ENCODE measurements around the gene PTPA. TPM values are rescaled to one million over a fixed set of nuclear protein-coding genes. Genes with fewer than 3 reads are reported as not detected.
A peak's percentile ranks its signal among the peaks of the same experiment; 100 is the strongest.

PTPA gene
- total and polyA plus RNA-seq, 10 donors: 38.8 to 107 (median 88.5) TPM

DNA sequence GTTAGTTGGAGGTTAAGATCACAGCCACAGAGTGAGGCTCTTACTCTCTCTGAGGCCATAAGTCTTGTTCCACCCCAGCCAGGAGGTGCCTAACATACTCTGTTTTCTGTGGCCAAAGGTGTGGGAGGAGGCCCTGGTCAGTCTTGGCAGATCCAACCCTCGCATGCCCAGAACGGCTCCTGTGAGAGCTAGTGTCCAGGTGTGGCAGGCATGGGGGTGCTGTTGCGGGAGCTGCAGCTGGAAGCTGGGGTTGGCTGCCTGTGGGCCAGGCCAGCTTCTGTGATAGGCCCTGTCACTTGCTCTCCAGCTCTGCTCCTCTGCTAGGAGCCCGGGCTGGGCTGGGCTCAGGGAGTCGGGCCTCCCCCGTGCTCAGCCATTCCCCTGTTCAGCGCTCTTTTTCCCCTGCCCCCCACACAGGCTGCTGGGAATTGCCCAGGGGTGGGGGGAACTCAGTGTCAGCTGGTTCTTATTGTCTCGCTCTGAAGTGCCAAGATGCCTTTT lies 35.3 kb downstream of the PTPA start:
- H3K9me3 ChIP-seq: no peaks in the 10 kb centered on the region
- 56 to 86% (median 72%) methylated on average over 6 to 8 of the region's 8 CpGs for WGBS, 5 donors
- peak in 1 of 3 donors; percentile 6 for TF ChIP-seq POLR2AphosphoS5 (IDR thresholded peaks at IDR 0.05)
- TF ChIP-seq, protein P1, sequence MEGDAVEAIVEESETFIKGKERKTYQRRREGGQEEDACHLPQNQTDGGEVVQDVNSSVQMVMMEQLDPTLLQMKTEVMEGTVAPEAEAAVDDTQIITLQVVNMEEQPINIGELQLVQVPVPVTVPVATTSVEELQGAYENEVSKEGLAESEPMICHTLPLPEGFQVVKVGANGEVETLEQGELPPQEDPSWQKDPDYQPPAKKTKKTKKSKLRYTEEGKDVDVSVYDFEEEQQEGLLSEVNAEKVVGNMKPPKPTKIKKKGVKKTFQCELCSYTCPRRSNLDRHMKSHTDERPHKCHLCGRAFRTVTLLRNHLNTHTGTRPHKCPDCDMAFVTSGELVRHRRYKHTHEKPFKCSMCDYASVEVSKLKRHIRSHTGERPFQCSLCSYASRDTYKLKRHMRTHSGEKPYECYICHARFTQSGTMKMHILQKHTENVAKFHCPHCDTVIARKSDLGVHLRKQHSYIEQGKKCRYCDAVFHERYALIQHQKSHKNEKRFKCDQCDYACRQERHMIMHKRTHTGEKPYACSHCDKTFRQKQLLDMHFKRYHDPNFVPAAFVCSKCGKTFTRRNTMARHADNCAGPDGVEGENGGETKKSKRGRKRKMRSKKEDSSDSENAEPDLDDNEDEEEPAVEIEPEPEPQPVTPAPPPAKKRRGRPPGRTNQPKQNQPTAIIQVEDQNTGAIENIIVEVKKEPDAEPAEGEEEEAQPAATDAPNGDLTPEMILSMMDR (IDR thresholded peaks at IDR 0.05 in 8 of 11, conservative IDR thresholded peaks at IDR 0.05 in 3 of 11): no peak
- peaks cover 27 to 88% (median 59%) of the 10 kb centered on the region in 6 donors for H3K4me1 ChIP-seq
- H3K4me3 ChIP-seq: no peak overlapping the region
- intact Hi-C loops (cut with DNase I; ENCODE audit: low total_unique reads): no loop called here
- H3K36me3 ChIP-seq: peaks cover 0 to 95% (median 23%) of the 10 kb centered on the region in 6 donors
- no peaks in the 10 kb centered on the region for H3K27me3 ChIP-seq (replicated peaks in 1 of 7)
- peak overlapping the region; percentile 14 to 100 (median 98) for H3K27ac ChIP-seq
- DNase-seq: no peak

DNA sequence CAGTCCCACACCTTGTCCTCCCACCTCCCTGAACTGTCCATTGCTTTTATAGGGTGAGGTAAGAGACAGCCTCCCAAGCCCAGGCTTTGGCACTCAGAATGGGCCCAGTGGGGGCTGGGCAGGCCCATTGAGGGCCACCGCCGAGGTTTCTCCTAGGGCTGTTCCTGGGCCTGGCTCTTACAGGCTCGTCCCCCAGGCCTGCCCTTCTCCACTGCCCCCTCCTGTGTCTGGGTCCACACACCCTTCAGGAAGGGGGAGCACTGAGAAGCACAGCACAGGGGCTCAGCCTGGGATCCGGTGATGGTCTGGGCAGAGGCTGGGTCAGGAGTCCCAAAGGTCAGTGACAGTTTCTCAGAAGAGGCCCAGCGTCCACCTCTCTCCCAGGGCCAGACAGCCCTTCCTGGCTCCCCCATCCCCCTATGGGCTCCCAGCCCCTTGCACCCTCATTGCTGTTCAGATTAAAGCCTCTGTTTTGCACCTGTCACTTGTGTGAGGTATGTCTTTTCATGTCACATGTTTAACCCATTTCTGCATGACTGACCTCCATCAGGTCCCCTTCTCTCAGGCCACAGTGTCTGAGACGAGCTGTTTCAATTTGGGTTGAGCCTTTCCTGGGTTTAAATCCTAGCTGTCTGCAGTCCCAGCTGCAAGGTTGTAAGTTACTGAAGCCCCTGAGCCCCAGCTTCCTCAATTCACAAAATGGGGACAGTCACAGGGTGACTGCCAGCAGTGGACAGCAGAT lies 37.4 kb downstream of the PTPA start:
- H3K36me3 ChIP-seq: peaks cover 0 to 100% (median 21%) of the 10 kb centered on the region in 6 donors
- DNase-seq: no peak
- no peak overlapping the region for H3K4me3 ChIP-seq
- TF ChIP-seq POLR2AphosphoS5 (IDR thresholded peaks at IDR 0.05): no peak
- TF ChIP-seq, protein P1 (IDR thresholded peaks at IDR 0.05 in 8 of 11, conservative IDR thresholded peaks at IDR 0.05 in 3 of 11): no peak
- no peak for TF ChIP-seq POLR2A (IDR thresholded peaks at IDR 0.05)
- intact Hi-C loops (cut with DNase I; ENCODE audit: low total_unique reads): no loop called here
- no peaks in the 10 kb centered on the region for H3K27me3 ChIP-seq (replicated peaks in 1 of 7)
- peak overlapping the region in 6 of 8 donors; percentile 38 to 100 (median 98) for H3K27ac ChIP-seq
- peaks cover 6 to 67% (median 39%) of the 10 kb centered on the region in 6 donors for H3K4me1 ChIP-seq
- 75 to 86% (median 79%) methylated on average over 6 of the region's 6 CpGs for WGBS, 5 donors
- no peaks in the 10 kb centered on the region for H3K9me3 ChIP-seq

DNA sequence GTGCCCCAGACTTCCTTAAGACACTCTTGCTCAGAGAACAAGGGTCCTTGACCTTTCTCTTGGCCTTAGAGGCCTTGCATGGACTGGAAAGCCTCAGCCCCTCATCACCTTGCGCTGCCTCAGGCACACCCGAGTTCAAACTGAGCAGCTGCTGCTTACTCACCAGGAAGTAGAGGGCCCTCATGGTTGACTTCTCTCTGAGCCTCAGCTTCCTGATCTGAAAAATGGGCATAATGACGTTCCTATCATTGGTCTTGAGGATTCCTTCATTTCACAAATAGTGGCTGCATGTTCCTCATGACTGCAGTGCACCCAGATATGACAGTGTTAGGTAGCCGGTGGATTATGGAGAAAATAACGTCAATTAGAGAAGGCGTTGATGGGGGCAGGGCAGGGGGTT lies 38.2 kb downstream of the PTPA start:
- H3K36me3 ChIP-seq: peaks cover 0 to 97% (median 18%) of the 10 kb centered on the region in 6 donors
- DNase-seq: no peak
- H3K27me3 ChIP-seq (replicated peaks in 1 of 7): no peaks in the 10 kb centered on the region
- H3K27ac ChIP-seq: peak overlapping the region in 4 of 8 donors; percentile 97 to 100 (median 98)
- intact Hi-C loops (cut with DNase I; ENCODE audit: low total_unique reads): no loop called here
- TF ChIP-seq, protein P1 (IDR thresholded peaks at IDR 0.05 in 8 of 11, conservative IDR thresholded peaks at IDR 0.05 in 3 of 11): no peak
- TF ChIP-seq POLR2AphosphoS5 (IDR thresholded peaks at IDR 0.05) (no peak), POLR2A (IDR thresholded peaks at IDR 0.05) (no peak)
- no peaks in the 10 kb centered on the region for H3K9me3 ChIP-seq
- H3K4me3 ChIP-seq: no peak overlapping the region
- H3K4me1 ChIP-seq: peaks cover 6 to 59% (median 35%) of the 10 kb centered on the region in 6 donors
- WGBS, 5 donors: 70 to 83% (median 75%) methylated on average over 6 of the region's 6 CpGs

DNA sequence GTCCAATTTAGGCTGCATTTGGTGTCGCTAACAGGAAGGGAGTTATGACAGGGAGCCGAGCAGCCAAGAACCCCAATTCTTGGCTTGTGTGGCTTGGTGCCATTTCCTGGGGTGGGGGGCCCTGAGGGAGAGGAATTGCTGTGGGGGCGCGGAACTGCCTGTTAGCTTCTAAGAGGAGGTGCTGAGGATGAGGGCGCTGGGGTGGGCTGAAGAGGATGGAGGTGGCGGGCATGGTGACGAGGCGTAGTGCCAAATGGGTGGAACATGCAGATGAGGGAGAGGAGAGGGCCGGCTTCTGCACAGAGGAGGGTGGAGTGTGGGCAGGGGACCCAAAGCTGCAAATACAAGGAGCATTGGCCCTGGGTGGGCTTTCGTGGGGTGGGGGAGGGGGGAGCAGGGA lies 38.9 kb downstream of the PTPA start:
- Histone ChIP-seq H3K4me1 (peaks cover 6 to 52% (median 31%) of the 10 kb centered on the region in 6 donors), H3K27ac (peak overlapping the region in 2 of 8 donors; percentile 97 to 99), H3K4me3 (no peak overlapping the region), H3K27me3 (replicated peaks in 1 of 7) (no peaks in the 10 kb centered on the region), H3K36me3 (peaks cover 0 to 97% (median 22%) of the 10 kb centered on the region in 6 donors), H3K9me3 (no peaks in the 10 kb centered on the region)
- TF ChIP-seq POLR2AphosphoS5 (IDR thresholded peaks at IDR 0.05): no peak
- no peak for TF ChIP-seq POLR2A (IDR thresholded peaks at IDR 0.05)
- TF ChIP-seq, protein P1 (IDR thresholded peaks at IDR 0.05 in 8 of 11, conservative IDR thresholded peaks at IDR 0.05 in 3 of 11): no peak
- WGBS, 5 donors: 76 to 87% (median 79%) methylated on average over 9 to 10 of the region's 10 CpGs
- no peak for DNase-seq
- intact Hi-C loops (cut with DNase I; ENCODE audit: low total_unique reads): no loop called here

Measured in spleen (tissue), 11 donors.